ENCODE data around the gene STARD13. TPM values are rescaled to one million over a fixed set of nuclear protein-coding genes. Genes with fewer than 3 reads are reported as not detected.

STARD13 gene
- total and polyA plus RNA-seq, 12 donors, result 7.1 to 38.3 (median 27.8) TPM

DNA sequence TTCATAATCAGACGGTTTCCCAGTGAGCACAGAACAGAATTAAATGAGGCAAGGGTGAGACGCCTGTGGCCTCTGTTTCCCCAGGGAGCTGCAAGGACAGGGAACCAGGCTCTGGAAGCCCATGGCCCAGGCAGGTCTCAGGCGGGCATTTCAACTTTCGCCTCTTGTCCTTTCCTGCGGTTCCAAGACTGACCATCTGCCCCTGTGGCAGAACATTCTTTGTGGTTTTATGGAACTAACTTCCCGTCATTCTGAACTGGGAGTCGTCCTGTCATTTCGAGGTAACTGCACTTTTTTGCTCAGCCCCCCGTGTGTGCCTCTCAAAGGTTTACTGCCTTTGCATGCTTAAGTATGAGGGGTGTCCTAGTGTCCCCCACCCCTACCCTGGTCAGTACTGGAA, 198.5 kb downstream of the STARD13 start:
- Histone ChIP-seq H3K4me3 (no peak overlapping the region), H3K27me3 (no peaks in the 10 kb centered on the region), H3K36me3 (no peaks in the 10 kb centered on the region), H3K4me1 (peaks cover 0 to 16% (median 1%) of the 10 kb centered on the region in 9 donors), H3K9me3 (no peaks in the 10 kb centered on the region), H3K27ac (no peak overlapping the region)
- ATAC-seq, result no peak
- intact Hi-C loops (cut with DNase I), result no loop called here
- WGBS, 2 donors, result 87 to 93% methylated on average over 9 of the region's 9 CpGs
- no peak for DNase-seq
- no peak for TF ChIP-seq CTCF (IDR thresholded peaks at IDR 0.05)

DNA sequence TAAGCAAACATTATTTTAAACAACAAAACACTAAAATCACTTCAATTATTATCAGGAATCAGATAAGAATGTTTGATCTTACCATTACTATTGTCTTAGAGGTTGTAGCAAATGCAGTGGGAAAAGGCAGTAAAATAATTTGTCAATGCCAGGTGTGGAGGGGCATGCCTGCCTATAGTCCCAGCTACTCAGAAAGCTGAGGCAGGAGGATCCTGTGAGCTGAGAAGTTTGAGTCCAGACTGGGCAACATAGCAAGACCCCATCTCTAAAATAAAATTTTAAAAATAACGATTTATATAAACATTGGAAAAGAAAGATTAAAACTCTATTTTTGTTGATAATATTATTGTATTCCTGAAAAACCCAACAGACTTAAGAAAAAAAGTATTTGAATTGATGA, 202.5 kb downstream of the STARD13 start:
- ATAC-seq (no peak), DNase-seq (no peak)
- peaks cover 0 to 11% (median 0%) of the 10 kb centered on the region in 9 donors for H3K4me1 ChIP-seq
- H3K4me3 ChIP-seq, result no peak overlapping the region
- no peak overlapping the region for H3K27ac ChIP-seq
- WGBS, 2 donors, result 90 to 98% methylated on average over 1 of the region's 1 CpG
- H3K36me3 ChIP-seq, result no peaks in the 10 kb centered on the region
- TF ChIP-seq CTCF (IDR thresholded peaks at IDR 0.05), result no peak
- H3K9me3 ChIP-seq, result no peaks in the 10 kb centered on the region
- no peaks in the 10 kb centered on the region for H3K27me3 ChIP-seq
- intact Hi-C loops (cut with DNase I), result no loop called here

- no peak for TF ChIP-seq CTCF (IDR thresholded peaks at IDR 0.05)
- H3K36me3 ChIP-seq, result no peaks in the 10 kb centered on the region
- intact Hi-C loops (cut with DNase I), result no loop called here
- DNase-seq, result no peak
- H3K27ac ChIP-seq, result no peak overlapping the region
- WGBS, 2 donors, result 71 to 74% methylated on average over 1 of the region's 1 CpG
- H3K4me1 ChIP-seq, result peaks cover 0 to 11% (median 0%) of the 10 kb centered on the region in 9 donors
- H3K27me3 ChIP-seq, result no peaks in the 10 kb centered on the region
- no peak overlapping the region for H3K4me3 ChIP-seq
- no peak for ATAC-seq
- no peaks in the 10 kb centered on the region for H3K9me3 ChIP-seq
Observed at GRCh38 chr13:33081666-33082065, 203.9 kb downstream of the STARD13 start.

DNA sequence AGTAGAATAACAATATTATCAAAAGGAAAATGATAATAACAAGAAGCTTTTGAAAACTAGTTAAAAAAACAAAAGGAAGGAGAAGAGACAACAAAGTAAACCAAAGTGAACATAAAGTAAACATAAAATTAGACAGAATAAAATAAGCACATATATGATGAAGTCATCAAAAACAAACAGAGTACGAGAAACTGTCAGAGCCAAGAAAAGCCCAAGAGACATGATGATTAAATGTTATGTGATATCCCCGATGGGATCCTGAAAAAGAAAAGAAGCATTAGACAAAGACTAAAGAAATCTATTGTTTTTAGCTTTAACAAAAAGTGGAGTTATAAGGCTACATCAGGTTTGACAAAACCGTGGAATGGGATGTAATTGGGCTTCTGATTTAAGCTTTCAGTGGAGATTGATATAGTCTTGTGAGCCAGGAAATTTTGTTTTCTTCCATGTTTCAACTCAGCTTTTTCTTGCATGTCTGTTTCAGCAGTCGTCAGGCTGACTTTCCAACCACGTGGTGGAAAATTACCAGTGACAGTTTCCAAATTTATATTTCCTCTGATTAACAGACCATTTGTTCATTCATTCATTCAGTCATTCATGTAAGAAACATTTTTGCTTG, 204.5 kb downstream of the STARD13 start:
- H3K27me3 ChIP-seq, result no peaks in the 10 kb centered on the region
- TF ChIP-seq CTCF (IDR thresholded peaks at IDR 0.05), result no peak
- H3K9me3 ChIP-seq, result no peaks in the 10 kb centered on the region
- WGBS, 2 donors, result 42 to 49% methylated on average over 5 of the region's 5 CpGs
- no peaks in the 10 kb centered on the region for H3K36me3 ChIP-seq
- peaks cover 0 to 11% (median 0%) of the 10 kb centered on the region in 9 donors for H3K4me1 ChIP-seq
- H3K27ac ChIP-seq, result no peak overlapping the region
- H3K4me3 ChIP-seq, result no peak overlapping the region
- no peak for ATAC-seq
- no peak for DNase-seq
- intact Hi-C loops (cut with DNase I), result no loop called here
